ENCODE measurements around the gene CENPW.

GRCh38 chr6:126307849-126308248 lies 32.1 kb upstream of the CENPW start:
- TF ChIP-seq POLR2AphosphoS5 (IDR thresholded peaks at IDR 0.05; ENCODE audit: borderline replicate concordance, low read depth, low read length) = no peak
- no peak for TF ChIP-seq EZH2 (IDR thresholded peaks at IDR 0.05)
- no peak for TF ChIP-seq FOXP2 (optimal IDR thresholded peaks at IDR 0.05; ENCODE audit: control extremely low read depth, extremely low read length, insufficient read depth)
